Ovary (tissue), 9 donors: ENCODE measurements around the gene SFSWAP. TPM values are rescaled to one million over a fixed set of nuclear protein-coding genes. Genes with fewer than 3 reads are reported as not detected.

Experiments
- DNase-seq, 5 donors: peaks; one replicate each; pipeline ENCODE4 v3.0.0-alpha.2; 2019 to 2020
- H3K27ac ChIP-seq, 2 donors: fragments of 200-600 bp; one replicate each; pipeline versions ENCODE4 v1.5.1 to v1.8.0; 2019 to 2022
- H3K27me3 ChIP-seq: fragments of 200-600 bp; one replicate; pipeline ENCODE4 v1.8.0; 2022
- H3K36me3 ChIP-seq: fragments of 200-600 bp; sonication (generic); one replicate; pipeline ENCODE4 v1.5.1; 2019
- H3K4me1 ChIP-seq: one replicate; pipeline ENCODE4 v1.8.1; 2013; ENCODE audit warnings: mild to moderate bottlenecking, moderate library complexity; ENCODE audit not compliant: insufficient read depth
- H3K4me3 ChIP-seq: fragments of 200-600 bp; sonication (generic); one replicate; pipeline ENCODE4 v1.5.1; 2017
- H3K9me3 ChIP-seq, 2 donors: fragments of 200-600 bp in 1 of 2; sonication (generic) in 1 of 2; one replicate each; pipeline versions ENCODE4 v1.5.1 to v1.8.1; 2013 to 2019; ENCODE audit warnings: mild to moderate bottlenecking in 1 of 2, moderate library complexity in 1 of 2
- EP300 ChIP-seq: sonication (generic); formaldehyde crosslinking; IDR thresholded peaks from one replicate; pipeline ENCODE4 v1.6.1; 2017; ENCODE audit warnings: antibody characterized with exemption
- POLR2A ChIP-seq: fragments of 450-650 bp; IDR thresholded peaks from one replicate; pipeline ENCODE4 v1.6.1; 2017; ENCODE audit warnings: antibody characterized with exemption, mild to moderate bottlenecking, moderate library complexity
- WGBS, 3 donors: extraction: QIAGEN DNeasy Blood & Tissue Kit in 1 of 3; methylation state at CpG; one replicate each; pipeline versions ENCODE4 v1.1.5 to v1.1.7; 2013 to 2017; 5-methylcytosine and 5-hydroxymethylcytosine counted together
- intact Hi-C, 4 donors: fragments of 100-400 bp; cut with DNase I; formaldehyde crosslinking; loops; one replicate each; pipeline versions ENCODE4 v1.11.0 to v1.15.1; 2022 to 2023
- polyA plus RNA-seq, 2 donors: library from polyadenylated mRNA; stranded (reverse); fragments of 200-250 nt in 1 of 2; fragments of 350-450 nt in 1 of 2; fragmentation: Illumina TruSeq in 1 of 2; extraction: RNeasy Lipid Tissue Mini Kit (QIAGEN cat#74804) in 1 of 2; gene quantifications; one replicate each; pipeline ENCODE4 v1.2.3, GENCODE V29; 2013 to 2014
- total RNA-seq, 7 donors: library from RNA; depleted of rRNA in 2 of 7; stranded (reverse); fragments of >200 nt in 2 of 7; fragmentation: NEBNext Ultra II Directional in 3 of 7; extraction: Animal tissue kit (Norgen Biotek cat#: 25700) in 3 of 7; gene quantifications; one replicate each; pipeline versions ENCODE4 v1.1.0 to v1.2.4, GENCODE V29; 2016 to 2023
- TF ChIP-seq, protein P1 (sequence below), 3 donors: fragments of 450-650 bp in 2 of 3; fragments of 200-600 bp in 1 of 3; IDR thresholded peaks; one replicate each; pipeline versions ENCODE4 v1.5.1 to v1.8.0; 2016 to 2022; ENCODE audit warnings: antibody characterized with exemption in 3 of 3, mild to moderate bottlenecking in 1 of 3
- donor health status: DM: no; HTN: no; CAD: no; lungs with moderate emphysema.
- donor health status: DM: no; HTN: no; CAD: no.
- donor health status: Bipolar disorder and iron deficiency.
- donor health status: DM: yes; HTN: yes; CAD: no.
- donor health status: DM: no; HTN: no; CAD: no.
- donor health status: DM: yes; HTN: yes; CAD: no.

Gene SFSWAP
- total and polyA plus RNA-seq, 9 donors, result 27.6 to 54.4 (median 42.5) TPM

DNA sequence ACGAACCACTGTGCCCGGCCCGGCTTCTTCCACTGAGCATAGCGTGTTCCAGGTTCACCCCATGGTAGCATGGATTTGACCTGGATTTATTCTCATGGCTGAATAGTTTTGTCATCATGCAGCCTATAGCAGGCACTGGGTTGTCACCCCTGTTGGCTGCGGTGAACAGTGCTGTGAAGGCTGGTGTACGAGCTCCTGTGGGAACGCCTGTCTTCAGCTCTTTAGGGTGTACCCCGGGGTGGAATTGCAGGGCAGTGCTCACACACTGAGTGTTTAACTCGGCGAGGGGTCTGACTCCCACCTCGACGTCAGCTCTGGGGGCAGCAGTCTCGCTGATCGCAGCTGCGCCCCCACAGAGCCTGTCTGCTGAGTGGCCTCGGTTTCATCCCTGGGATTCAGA, 132.6 kb downstream of the SFSWAP start:
- Histone ChIP-seq H3K27ac (no peak overlapping the region), H3K36me3 (no peaks in the 10 kb centered on the region), H3K4me1 (no peaks in the 10 kb centered on the region), H3K27me3 (no peaks in the 10 kb centered on the region), H3K4me3 (no peak overlapping the region), H3K9me3 (no peaks in the 10 kb centered on the region)
- no peak for TF ChIP-seq POLR2A
- TF ChIP-seq, protein P1, sequence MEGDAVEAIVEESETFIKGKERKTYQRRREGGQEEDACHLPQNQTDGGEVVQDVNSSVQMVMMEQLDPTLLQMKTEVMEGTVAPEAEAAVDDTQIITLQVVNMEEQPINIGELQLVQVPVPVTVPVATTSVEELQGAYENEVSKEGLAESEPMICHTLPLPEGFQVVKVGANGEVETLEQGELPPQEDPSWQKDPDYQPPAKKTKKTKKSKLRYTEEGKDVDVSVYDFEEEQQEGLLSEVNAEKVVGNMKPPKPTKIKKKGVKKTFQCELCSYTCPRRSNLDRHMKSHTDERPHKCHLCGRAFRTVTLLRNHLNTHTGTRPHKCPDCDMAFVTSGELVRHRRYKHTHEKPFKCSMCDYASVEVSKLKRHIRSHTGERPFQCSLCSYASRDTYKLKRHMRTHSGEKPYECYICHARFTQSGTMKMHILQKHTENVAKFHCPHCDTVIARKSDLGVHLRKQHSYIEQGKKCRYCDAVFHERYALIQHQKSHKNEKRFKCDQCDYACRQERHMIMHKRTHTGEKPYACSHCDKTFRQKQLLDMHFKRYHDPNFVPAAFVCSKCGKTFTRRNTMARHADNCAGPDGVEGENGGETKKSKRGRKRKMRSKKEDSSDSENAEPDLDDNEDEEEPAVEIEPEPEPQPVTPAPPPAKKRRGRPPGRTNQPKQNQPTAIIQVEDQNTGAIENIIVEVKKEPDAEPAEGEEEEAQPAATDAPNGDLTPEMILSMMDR (IDR thresholded peaks at IDR 0.05), result no peak
- TF ChIP-seq EP300, result no peak
- intact Hi-C loops, result loop anchor here in 1 of 4 donors (5.0 kb wide), 1 partner anchor 979 kb away; no protein-coding TSS in a partner anchor
- no peak for DNase-seq
- WGBS, 3 donors, result 82 to 84% (median 83%) methylated on average over 16 of the region's 16 CpGs

DNA sequence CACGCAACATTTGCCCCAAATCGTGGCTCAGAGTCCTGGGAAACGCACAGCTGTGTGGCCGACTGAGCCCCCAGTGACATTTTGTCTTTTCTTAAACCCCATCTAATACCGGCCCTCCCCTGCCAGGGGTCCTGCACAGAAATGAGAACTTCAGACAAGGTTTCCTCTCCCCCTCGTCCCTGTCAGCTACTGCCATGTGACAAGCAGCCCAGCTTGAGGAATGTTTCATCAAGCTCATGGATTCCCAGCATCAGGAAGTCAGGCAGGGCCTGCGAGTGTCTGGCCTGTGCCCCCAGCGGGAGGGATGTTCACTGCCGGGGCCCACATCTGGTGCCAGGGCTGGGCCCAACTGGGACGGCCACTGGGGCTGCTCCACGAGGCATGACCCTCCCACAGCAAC, 133.2 kb downstream of the SFSWAP start:
- H3K27me3 ChIP-seq, result no peaks in the 10 kb centered on the region
- no peaks in the 10 kb centered on the region for H3K4me1 ChIP-seq
- no peaks in the 10 kb centered on the region for H3K36me3 ChIP-seq
- intact Hi-C loops, result loop anchor here in 1 of 4 donors (5.0 kb wide), 1 partner anchor 978 kb away; no protein-coding TSS in a partner anchor
- no peak for DNase-seq
- H3K4me3 ChIP-seq, result no peak overlapping the region
- TF ChIP-seq EP300, result no peak
- TF ChIP-seq, protein P1 (IDR thresholded peaks at IDR 0.05), result no peak
- no peak for TF ChIP-seq POLR2A
- H3K27ac ChIP-seq, result no peak overlapping the region
- 91 to 93% (median 92%) methylated on average over 11 of the region's 11 CpGs for WGBS, 3 donors
- H3K9me3 ChIP-seq, result no peaks in the 10 kb centered on the region

DNA sequence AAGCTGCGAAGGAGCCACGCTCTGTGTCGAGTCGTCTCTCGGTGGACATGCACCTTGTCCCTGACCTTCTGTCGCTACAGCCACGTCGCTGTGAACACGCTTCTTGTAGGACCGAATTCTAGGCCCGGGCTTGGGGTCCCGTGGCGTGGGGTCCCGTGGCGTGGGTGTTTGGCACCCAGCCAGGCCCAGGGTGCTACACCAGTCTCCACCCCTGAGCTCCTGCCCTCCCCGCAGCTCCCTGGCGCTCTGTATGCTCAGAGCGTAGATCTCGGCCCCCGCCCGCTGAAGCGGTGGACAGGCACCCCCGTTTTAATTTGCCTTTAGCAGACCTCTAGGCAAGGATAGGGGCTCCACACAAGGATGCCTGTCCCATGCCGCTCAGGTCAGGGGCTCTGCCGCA, 133.8 kb downstream of the SFSWAP start:
- Histone ChIP-seq H3K36me3 (no peaks in the 10 kb centered on the region), H3K27ac (no peak overlapping the region), H3K4me3 (no peak overlapping the region), H3K27me3 (no peaks in the 10 kb centered on the region), H3K9me3 (no peaks in the 10 kb centered on the region), H3K4me1 (no peaks in the 10 kb centered on the region)
- DNase-seq, result no peak
- TF ChIP-seq POLR2A, result no peak
- TF ChIP-seq EP300, result no peak
- TF ChIP-seq, protein P1 (IDR thresholded peaks at IDR 0.05), result no peak
- intact Hi-C loops, result loop anchor here in 1 of 4 donors (5.0 kb wide), 1 partner anchor 978 kb away; no protein-coding TSS in a partner anchor
- WGBS, 3 donors, result 89 to 94% (median 92%) methylated on average over 25 of the region's 25 CpGs

DNA sequence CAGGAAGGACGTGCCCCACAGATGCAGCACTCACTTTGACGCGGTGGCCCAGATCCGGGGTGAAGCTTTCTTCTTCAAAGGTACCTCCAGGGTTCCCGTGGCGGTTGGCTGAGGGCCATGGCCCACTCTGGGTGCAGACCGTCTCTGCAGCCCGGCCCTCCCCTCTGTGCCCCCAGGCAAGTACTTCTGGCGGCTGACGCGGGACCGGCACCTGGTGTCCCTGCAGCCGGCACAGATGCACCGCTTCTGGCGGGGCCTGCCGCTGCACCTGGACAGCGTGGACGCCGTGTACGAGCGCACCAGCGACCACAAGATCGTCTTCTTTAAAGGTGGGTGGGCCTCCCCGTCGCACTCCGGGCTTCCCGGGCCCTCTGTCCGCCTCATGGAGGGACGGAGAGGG, 134.2 kb downstream of the SFSWAP start:
- intact Hi-C loops, result no loop called here
- TF ChIP-seq, protein P1 (IDR thresholded peaks at IDR 0.05), result no peak
- TF ChIP-seq EP300 (no peak), POLR2A (no peak)
- Histone ChIP-seq H3K27me3 (no peaks in the 10 kb centered on the region), H3K9me3 (no peaks in the 10 kb centered on the region), H3K36me3 (no peaks in the 10 kb centered on the region), H3K4me3 (no peak overlapping the region), H3K27ac (no peak overlapping the region), H3K4me1 (no peaks in the 10 kb centered on the region)
- 91 to 94% (median 94%) methylated on average over 24 to 29 of the region's 29 CpGs for WGBS, 3 donors
- DNase-seq, result no peak
